ENCODE results near the gene TPD52L1. TPM values are rescaled to one million over a fixed set of nuclear protein-coding genes. Genes with fewer than 3 reads are reported as not detected.

TPD52L1 gene
- total and polyA plus RNA-seq, 10 of the 15 experiments (the other 5 are each of a cell fraction or from before 2014, with no cell fraction given) = 0.03 to 2.6 (median 0.16) TPM; not detected in 3

- H3K4me2 ChIP-seq (ENCODE audit: control insufficient read depth, insufficient read depth) = no peak overlapping the region
- TF ChIP-seq ZNF217 (IDR thresholded peaks at IDR 0.05) (no peak), STAT3 (IDR thresholded peaks at IDR 0.05; ENCODE audit: low read depth, low read length) (no peak), HCFC1 (IDR thresholded peaks at IDR 0.05; ENCODE audit: low read length) (no peak), POLR2AphosphoS5 (IDR thresholded peaks at IDR 0.05; ENCODE audit: low read length) (no peak), ASH2L (IDR thresholded peaks at IDR 0.05; ENCODE audit: borderline replicate concordance, low read depth) (no peak), TCF12 (IDR thresholded peaks at IDR 0.05; ENCODE audit: low read depth, low read length) (no peak), PKNOX1 (IDR thresholded peaks at IDR 0.05) (no peak), E4F1 (IDR thresholded peaks at IDR 0.05; ENCODE audit: borderline replicate concordance, partially characterized antibody) (no peak), SUPT20H (IDR thresholded peaks at IDR 0.05; ENCODE audit: borderline replicate concordance, control insufficient read depth, low read depth, low read length) (no peak), RAD51 (IDR thresholded peaks at IDR 0.05) (no peak), YY1 (IDR thresholded peaks at IDR 0.05; ENCODE audit: low read depth, low read length) (no peak), MLLT1 (IDR thresholded peaks at IDR 0.05) (no peak), NRF1 (conservative IDR thresholded peaks at IDR 0.05; ENCODE audit: low read depth, low read length) (no peak), POLR2AphosphoS2 (IDR thresholded peaks at IDR 0.05; ENCODE audit: low read depth, low read length) (no peak), SKIL (IDR thresholded peaks at IDR 0.05; ENCODE audit: low read depth, poor library complexity, severe bottlenecking) (no peak), ATF2 (IDR thresholded peaks at IDR 0.05; ENCODE audit: low read length) (no peak), RBBP5 (conservative IDR thresholded peaks at IDR 0.05) (no peak)
These were observed 91.5 kb downstream of the TPD52L1 start for GRCh38 chr6:125245109-125245508.

More at GRCh38 chr6:125245109-125245508, 91.5 kb downstream of the TPD52L1 start:
- no peaks in the 10 kb centered on the region for H3K4me1 ChIP-seq (ENCODE audit: control insufficient read depth, insufficient read depth, low read length)
- H3K79me2 ChIP-seq (ENCODE audit: control insufficient read depth, insufficient read depth, low read length) = no peaks in the 10 kb centered on the region
- no TSS peak for BruUV-seq (replicated peaks)
- no peaks in the 10 kb centered on the region for H4K20me1 ChIP-seq (ENCODE audit: control insufficient read depth, insufficient read depth)
- intact Hi-C loops (cut with micrococcal nuclease; ENCODE audit: unreplicated experiment) = no loop called here
- ChIA-PET POLR2A (interaction anchor here (0.7 kb wide), 1 partner anchor 14 kb away, joined by 3 read pairs; no protein-coding TSS in a partner anchor), CTCF (no interaction called here), SMC1A (ENCODE audit: uncharacterized antibody, unreplicated experiment) (no interaction called here), RAD21 (ENCODE audit: unreplicated experiment) (no interaction called here)
- DNase-seq (ENCODE audit: low read depth, low spot score) (no peak), FAIRE-seq (no peak), ATAC-seq (no peak)
- in situ Hi-C loops (cut with MboI) = no loop called here
- H3K27ac ChIP-seq (ENCODE audit: control insufficient read depth, insufficient read depth) = no peak overlapping the region
- H2AFZ ChIP-seq (ENCODE audit: control insufficient read depth, low read depth, low read length) = no peak overlapping the region
- H3K9ac ChIP-seq (ENCODE audit: control insufficient read depth, insufficient read depth, low read length) = no peak overlapping the region
- no peaks in the 10 kb centered on the region for H3K36me3 ChIP-seq (ENCODE audit: control insufficient read depth in 2 of 2, insufficient read depth in 2 of 2, low read length in 1 of 2)
- H3K9me3 ChIP-seq (replicated peaks; ENCODE audit: control insufficient read depth, insufficient read depth, low read length) = peaks cover 2% of the 10 kb centered on the region; the same call in 1 of the 3 replicates
- 52% methylated on average over 4 of the region's 4 CpGs for WGBS (ENCODE audit: insufficient coverage, insufficient replicate concordance, low lambda C conversion rate, missing lambda C conversion rate)
- H3K4me3 ChIP-seq = no peak overlapping the region
- H3K27me3 ChIP-seq (replicated peaks in 1 of 2; ENCODE audit: control insufficient read depth in 2 of 2, insufficient read depth in 2 of 2, low read length in 1 of 2) = no peaks in the 10 kb centered on the region

Data from GM12878 (cell line).